Measurements from ENCODE around the gene SLAIN2. TPM values are rescaled to one million over a fixed set of nuclear protein-coding genes. Genes with fewer than 3 reads are reported as not detected.
"Not testable (repeated sequence)": the region's sequence is repeated elsewhere in the genome, so short reads cannot be mapped to it uniquely, and the experiment has no call there.

The SLAIN2 gene
- total RNA-seq, 1 donor from 2014 or later, result 62.1 TPM

DNA sequence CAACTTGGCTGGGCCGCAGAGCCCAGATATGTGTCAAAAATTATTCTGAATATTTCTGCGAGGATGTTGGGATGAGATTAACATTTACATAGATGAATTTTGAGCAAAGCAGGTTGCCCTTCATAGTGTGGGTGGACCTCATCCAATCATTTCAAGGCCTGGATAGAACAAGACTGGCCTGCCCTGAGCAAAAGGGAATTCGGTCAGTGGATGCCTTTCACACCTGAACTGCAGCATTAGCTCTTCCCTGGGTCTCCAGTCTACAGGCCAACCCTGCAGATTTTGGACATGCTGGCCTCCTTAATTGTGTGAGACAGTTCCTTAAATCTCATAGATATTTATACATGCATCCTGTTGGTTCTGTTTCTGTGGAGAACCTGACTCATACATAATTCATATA is 109.4 kb downstream of the SLAIN2 start:
- no peak for DNase-seq
- ChIA-PET CTCF (no interaction called here), POLR2A (no interaction called here)
- ATAC-seq (ENCODE audit: low read depth), result no peak
- Mint-ChIP-seq H3K9me3 (no peaks in the 10 kb centered on the region), H3K27me3 (peaks cover 4% of the 10 kb centered on the region), H3K4me1 (no peaks in the 10 kb centered on the region), H3K27ac (no peak overlapping the region), H3K36me3 (ENCODE audit: low read depth) (no peaks in the 10 kb centered on the region), H3K4me3 (no peak overlapping the region)
- TF ChIP-seq, protein P1, sequence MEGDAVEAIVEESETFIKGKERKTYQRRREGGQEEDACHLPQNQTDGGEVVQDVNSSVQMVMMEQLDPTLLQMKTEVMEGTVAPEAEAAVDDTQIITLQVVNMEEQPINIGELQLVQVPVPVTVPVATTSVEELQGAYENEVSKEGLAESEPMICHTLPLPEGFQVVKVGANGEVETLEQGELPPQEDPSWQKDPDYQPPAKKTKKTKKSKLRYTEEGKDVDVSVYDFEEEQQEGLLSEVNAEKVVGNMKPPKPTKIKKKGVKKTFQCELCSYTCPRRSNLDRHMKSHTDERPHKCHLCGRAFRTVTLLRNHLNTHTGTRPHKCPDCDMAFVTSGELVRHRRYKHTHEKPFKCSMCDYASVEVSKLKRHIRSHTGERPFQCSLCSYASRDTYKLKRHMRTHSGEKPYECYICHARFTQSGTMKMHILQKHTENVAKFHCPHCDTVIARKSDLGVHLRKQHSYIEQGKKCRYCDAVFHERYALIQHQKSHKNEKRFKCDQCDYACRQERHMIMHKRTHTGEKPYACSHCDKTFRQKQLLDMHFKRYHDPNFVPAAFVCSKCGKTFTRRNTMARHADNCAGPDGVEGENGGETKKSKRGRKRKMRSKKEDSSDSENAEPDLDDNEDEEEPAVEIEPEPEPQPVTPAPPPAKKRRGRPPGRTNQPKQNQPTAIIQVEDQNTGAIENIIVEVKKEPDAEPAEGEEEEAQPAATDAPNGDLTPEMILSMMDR (IDR thresholded peaks at IDR 0.05), result no peak
- intact Hi-C loops (cut with micrococcal nuclease), result no loop called here

DNA sequence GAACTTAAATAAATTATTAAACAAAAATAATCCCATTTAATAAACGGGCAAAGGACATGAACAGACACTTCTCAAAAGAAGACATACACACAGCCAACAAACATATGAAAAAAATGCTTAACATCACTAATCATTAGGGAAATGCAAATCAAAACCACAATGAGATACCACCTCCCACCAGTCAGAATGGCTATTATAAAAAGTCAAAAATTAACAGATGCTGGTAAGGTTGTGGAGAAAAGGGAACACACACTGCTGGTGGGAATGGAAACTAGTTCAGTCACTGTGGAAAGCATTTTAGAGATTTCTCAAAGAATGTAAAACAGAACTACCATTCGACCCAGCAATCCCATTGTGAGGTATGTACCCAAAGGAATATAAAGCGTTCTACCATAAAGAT is 110.3 kb downstream of the SLAIN2 start:
- CTCF ChIA-PET; H3K27ac Mint-ChIP-seq; POLR2A ChIA-PET; ATAC-seq (ENCODE audit: low read depth); intact Hi-C loops (cut with micrococcal nuclease); DNase-seq; H3K4me3 Mint-ChIP-seq; H3K36me3 Mint-ChIP-seq (ENCODE audit: low read depth); H3K27me3 Mint-ChIP-seq; H3K9me3 Mint-ChIP-seq; H3K4me1 Mint-ChIP-seq: not testable (repeated sequence)

DNA sequence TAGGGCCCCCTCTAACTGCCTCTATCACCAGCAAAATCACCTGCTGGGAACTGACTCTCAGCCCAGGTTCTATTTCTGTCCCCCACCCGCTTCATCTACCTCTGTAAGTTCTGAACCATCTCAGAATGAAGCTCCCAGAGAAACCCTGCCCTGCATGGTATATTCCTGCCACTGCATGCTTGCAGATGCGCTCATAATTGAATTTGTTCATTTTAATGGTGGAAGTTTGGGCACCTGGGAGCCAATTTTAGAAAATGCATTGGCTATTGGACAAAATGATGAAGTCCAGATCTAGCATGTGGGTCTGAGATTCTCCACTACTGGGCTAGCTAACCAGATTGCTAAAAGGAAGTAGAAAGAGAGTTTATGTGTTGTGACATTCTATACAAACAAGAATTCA is 113.3 kb downstream of the SLAIN2 start:
- H3K36me3 Mint-ChIP-seq (ENCODE audit: low read depth), result no peaks in the 10 kb centered on the region
- TF ChIP-seq, protein P1 (IDR thresholded peaks at IDR 0.05), result no peak
- ChIA-PET POLR2A (no interaction called here), CTCF (no interaction called here)
- no peak overlapping the region for H3K4me3 Mint-ChIP-seq
- H3K4me1 Mint-ChIP-seq, result no peaks in the 10 kb centered on the region
- peaks cover 11% of the 10 kb centered on the region for H3K27me3 Mint-ChIP-seq
- intact Hi-C loops (cut with micrococcal nuclease), result no loop called here
- DNase-seq (no peak), ATAC-seq (ENCODE audit: low read depth) (no peak)
- peaks cover 10% of the 10 kb centered on the region for H3K9me3 Mint-ChIP-seq
- H3K27ac Mint-ChIP-seq, result no peak overlapping the region

DNA sequence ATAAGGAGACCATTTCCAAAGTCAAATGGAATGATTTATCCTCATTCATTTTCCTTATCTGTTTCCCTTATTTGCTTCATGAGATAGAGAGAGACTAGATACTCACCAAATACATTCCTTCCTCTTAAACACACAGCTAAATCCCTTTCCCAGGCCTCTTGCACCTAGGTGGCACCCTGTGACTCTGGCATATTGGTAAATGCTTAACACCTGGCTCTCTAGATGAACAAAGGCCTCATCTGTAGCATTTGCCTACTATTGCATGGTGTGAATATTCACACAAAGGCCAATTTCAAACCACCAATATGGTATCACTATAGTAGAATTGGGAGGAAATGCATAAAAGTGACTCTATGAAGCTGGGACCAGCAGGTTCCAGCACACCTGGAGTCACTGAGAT is 119.7 kb downstream of the SLAIN2 start:
- ChIA-PET CTCF (no interaction called here), POLR2A (no interaction called here)
- DNase-seq (no peak), ATAC-seq (ENCODE audit: low read depth) (no peak)
- Mint-ChIP-seq H3K27me3 (peaks cover 10% of the 10 kb centered on the region), H3K4me1 (no peaks in the 10 kb centered on the region), H3K36me3 (ENCODE audit: low read depth) (no peaks in the 10 kb centered on the region), H3K9me3 (peaks cover 19% of the 10 kb centered on the region), H3K27ac (no peak overlapping the region), H3K4me3 (no peak overlapping the region)
- intact Hi-C loops (cut with micrococcal nuclease), result no loop called here
- TF ChIP-seq, protein P1 (IDR thresholded peaks at IDR 0.05), result no peak

DNA sequence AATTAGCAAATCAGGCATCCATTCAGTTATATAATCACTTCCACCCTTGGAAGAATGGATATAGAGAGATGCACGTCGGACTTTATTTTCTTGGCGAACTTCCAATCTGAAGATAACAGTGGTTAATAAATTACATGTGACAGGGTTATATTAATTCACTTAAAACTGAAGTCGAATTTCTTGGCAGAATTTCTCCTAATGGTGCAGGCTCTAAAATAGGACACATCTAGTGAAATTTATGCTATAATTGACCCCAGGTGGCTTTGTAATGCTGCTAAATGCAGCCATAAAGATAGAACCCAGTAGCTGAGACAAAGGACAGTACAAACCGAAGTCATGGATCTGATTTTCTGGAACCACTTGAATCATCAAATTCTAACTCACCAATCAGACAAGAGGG is 121.0 kb downstream of the SLAIN2 start:
- Mint-ChIP-seq H3K36me3 (ENCODE audit: low read depth) (no peaks in the 10 kb centered on the region), H3K27ac (no peak overlapping the region), H3K27me3 (peaks cover 2% of the 10 kb centered on the region), H3K4me3 (no peak overlapping the region), H3K9me3 (peaks cover 13% of the 10 kb centered on the region), H3K4me1 (no peaks in the 10 kb centered on the region)
- ChIA-PET POLR2A (no interaction called here), CTCF (no interaction called here)
- intact Hi-C loops (cut with micrococcal nuclease), result no loop called here
- no peak for DNase-seq
- no peak for ATAC-seq (ENCODE audit: low read depth)
- TF ChIP-seq, protein P1 (IDR thresholded peaks at IDR 0.05), result no peak

DNA sequence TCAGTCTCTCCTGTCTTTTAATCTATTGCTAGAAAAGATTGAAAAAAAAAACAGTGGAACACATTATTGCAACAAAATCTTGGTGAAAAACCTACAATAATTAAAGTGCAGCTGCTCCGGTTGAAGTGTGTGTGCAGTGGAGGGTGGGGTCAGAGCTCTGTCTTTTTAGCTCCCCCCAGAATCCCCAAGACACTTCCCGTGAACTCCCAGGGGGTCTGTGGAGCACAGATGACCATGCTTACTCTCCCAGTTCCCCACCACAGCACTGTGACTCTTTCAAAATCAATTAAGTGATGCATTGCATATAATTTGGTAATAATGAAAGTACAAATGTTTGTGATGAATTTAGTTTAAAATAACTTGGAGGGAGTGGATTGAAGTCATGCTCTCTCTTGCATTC is 126.1 kb downstream of the SLAIN2 start:
- peaks cover 10% of the 10 kb centered on the region for H3K27me3 Mint-ChIP-seq
- TF ChIP-seq, protein P1 (IDR thresholded peaks at IDR 0.05), result no peak
- ATAC-seq (ENCODE audit: low read depth), result no peak
- H3K4me3 Mint-ChIP-seq, result no peak overlapping the region
- H3K4me1 Mint-ChIP-seq, result no peaks in the 10 kb centered on the region
- intact Hi-C loops (cut with micrococcal nuclease), result no loop called here
- ChIA-PET CTCF (no interaction called here), POLR2A (no interaction called here)
- no peak for DNase-seq
- peaks cover 10% of the 10 kb centered on the region for H3K9me3 Mint-ChIP-seq
- H3K36me3 Mint-ChIP-seq (ENCODE audit: low read depth), result no peaks in the 10 kb centered on the region
- H3K27ac Mint-ChIP-seq, result no peak overlapping the region

All from activated B cell treated with CpG ODN at 0.5 μM for 24 hours (primary cell).